Activated naive CD8-positive, alpha-beta T cell treated with anti-CD3 and anti-CD28 coated beads for 36 hours (primary cell): ENCODE measurements around the gene MACROD1. TPM values are rescaled to one million over a fixed set of nuclear protein-coding genes. Genes with fewer than 3 reads are reported as not detected.

Source experiments
- DNase-seq: peaks from one replicate; pipeline ENCODE4 v3.0.0; 2021
- H3K27ac Mint-ChIP-seq: one replicate; pipeline ENCODE4 v1.8.0; 2022; ENCODE audit warnings: mild to moderate bottlenecking, moderate library complexity, mixed read lengths
- H3K27me3 Mint-ChIP-seq: one replicate; pipeline ENCODE4 v1.8.0; 2022; ENCODE audit warnings: mild to moderate bottlenecking, mixed read lengths
- H3K36me3 Mint-ChIP-seq: one replicate; pipeline ENCODE4 v1.8.0; 2021; ENCODE audit warnings: mild to moderate bottlenecking, mixed read lengths
- H3K4me1 Mint-ChIP-seq: one replicate; pipeline ENCODE4 v1.8.0; 2021; ENCODE audit warnings: mixed read lengths
- H3K4me3 Mint-ChIP-seq: one replicate; pipeline ENCODE4 v1.8.0; 2022; ENCODE audit warnings: mild to moderate bottlenecking, moderate library complexity, mixed read lengths
- H3K9me3 Mint-ChIP-seq: one replicate; pipeline ENCODE4 v1.8.0; 2022; ENCODE audit warnings: mixed read lengths
- total RNA-seq, 2 experiments: library from RNA; stranded (reverse); gene quantifications; one replicate each; pipeline ENCODE4 v1.2.3, GENCODE V29; 2021

The MACROD1 gene
- total RNA-seq, 2 experiments from 2014 or later: 27.6 to 29.6 TPM

- H3K27me3 Mint-ChIP-seq: no peaks in the 10 kb centered on the region
- H3K9me3 Mint-ChIP-seq: no peaks in the 10 kb centered on the region
- peaks cover 6% of the 10 kb centered on the region for H3K4me1 Mint-ChIP-seq
- DNase-seq: no peak
- no peak overlapping the region for H3K27ac Mint-ChIP-seq
- no peak overlapping the region for H3K4me3 Mint-ChIP-seq
- no peaks in the 10 kb centered on the region for H3K36me3 Mint-ChIP-seq
These were observed 16.8 kb downstream of the MACROD1 start for GRCh38 chr11:64148917-64149617.

DNA sequence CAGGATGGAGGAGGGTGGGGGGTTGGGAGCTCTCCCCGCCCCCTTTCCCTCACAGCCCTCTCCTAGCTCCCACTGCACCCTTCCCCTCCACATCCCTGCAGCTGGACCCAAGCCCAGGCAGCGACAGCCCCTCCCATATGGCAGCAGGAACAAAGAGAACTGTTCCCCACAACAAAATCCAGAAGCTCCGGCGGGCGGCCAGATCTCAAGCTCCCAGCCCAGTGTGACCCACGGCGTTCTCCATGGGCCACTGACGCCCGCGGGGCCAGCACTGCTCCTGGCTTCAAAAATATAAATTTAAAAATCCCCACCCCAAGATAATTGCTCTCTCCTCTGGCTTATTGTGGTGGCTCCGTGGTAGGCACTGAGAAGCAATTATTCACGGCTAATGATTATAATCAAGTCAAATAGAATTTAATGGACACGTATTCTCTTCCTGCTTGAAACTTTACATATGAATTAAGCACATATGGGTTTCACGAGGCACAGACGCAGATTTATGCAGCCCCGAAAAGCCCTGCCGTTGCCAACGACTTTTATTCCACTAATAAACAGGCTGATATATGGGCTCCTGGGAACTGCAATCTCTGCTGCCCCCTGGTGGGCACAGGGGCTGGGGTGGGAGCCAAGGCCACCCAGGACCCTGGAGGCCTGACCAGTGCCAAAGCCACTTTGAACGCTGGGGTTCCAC lies 17.5 kb downstream of the MACROD1 start:
- Mint-ChIP-seq H3K4me1 (peaks cover 13% of the 10 kb centered on the region), H3K36me3 (no peaks in the 10 kb centered on the region), H3K27me3 (no peaks in the 10 kb centered on the region), H3K27ac (no peak overlapping the region), H3K4me3 (no peak overlapping the region), H3K9me3 (no peaks in the 10 kb centered on the region)
- peak; percentile 71 for DNase-seq

- DNase-seq: peak; percentile 64
- no peaks in the 10 kb centered on the region for H3K9me3 Mint-ChIP-seq
- no peaks in the 10 kb centered on the region for H3K27me3 Mint-ChIP-seq
These were observed 19.6 kb downstream of the MACROD1 start for GRCh38 chr11:64146036-64146955.

GRCh38 chr11:64144587-64145472 lies 21.1 kb downstream of the MACROD1 start:
- H3K4me3 Mint-ChIP-seq: no peak overlapping the region
- DNase-seq: no peak
- no peaks in the 10 kb centered on the region for H3K36me3 Mint-ChIP-seq
- peaks cover 10% of the 10 kb centered on the region for H3K4me1 Mint-ChIP-seq
- no peaks in the 10 kb centered on the region for H3K9me3 Mint-ChIP-seq
- H3K27me3 Mint-ChIP-seq: no peaks in the 10 kb centered on the region
- H3K27ac Mint-ChIP-seq: no peak overlapping the region

More at GRCh38 chr11:64146036-64146955, 19.6 kb downstream of the MACROD1 start:
- H3K4me3 Mint-ChIP-seq: no peak overlapping the region
- no peaks in the 10 kb centered on the region for H3K36me3 Mint-ChIP-seq
- peaks cover 10% of the 10 kb centered on the region for H3K4me1 Mint-ChIP-seq
- no peak overlapping the region for H3K27ac Mint-ChIP-seq

- Mint-ChIP-seq H3K4me1 (peaks cover 8% of the 10 kb centered on the region), H3K27me3 (no peaks in the 10 kb centered on the region), H3K36me3 (no peaks in the 10 kb centered on the region), H3K27ac (no peak overlapping the region), H3K4me3 (no peak overlapping the region), H3K9me3 (no peaks in the 10 kb centered on the region)
- no peak for DNase-seq
These were observed 24.7 kb downstream of the MACROD1 start for GRCh38 chr11:64141081-64141783.

DNA sequence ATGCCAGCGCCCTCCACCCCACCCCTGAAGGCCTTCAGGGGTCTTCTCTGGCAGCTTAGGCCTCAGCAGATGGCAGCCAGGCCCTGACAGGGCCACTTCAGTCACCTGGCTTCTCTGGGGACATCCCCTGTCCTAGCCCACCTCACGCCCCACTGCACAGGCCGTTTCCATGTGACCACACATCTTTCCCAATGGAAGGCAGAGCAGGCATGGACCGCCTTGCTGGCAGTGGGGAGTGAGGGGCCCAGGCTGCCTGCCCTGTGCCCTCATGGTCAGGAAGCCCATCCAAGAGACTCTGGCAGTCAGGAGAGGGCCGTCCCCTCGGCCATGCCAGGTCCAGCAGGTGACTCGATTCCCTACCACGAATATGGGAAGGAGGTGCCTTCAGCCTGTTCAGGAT lies 25.8 kb downstream of the MACROD1 start:
- Mint-ChIP-seq H3K9me3 (no peaks in the 10 kb centered on the region), H3K36me3 (no peaks in the 10 kb centered on the region), H3K4me1 (peaks cover 8% of the 10 kb centered on the region), H3K27ac (no peak overlapping the region), H3K27me3 (no peaks in the 10 kb centered on the region), H3K4me3 (no peak overlapping the region)
- no peak for DNase-seq

DNA sequence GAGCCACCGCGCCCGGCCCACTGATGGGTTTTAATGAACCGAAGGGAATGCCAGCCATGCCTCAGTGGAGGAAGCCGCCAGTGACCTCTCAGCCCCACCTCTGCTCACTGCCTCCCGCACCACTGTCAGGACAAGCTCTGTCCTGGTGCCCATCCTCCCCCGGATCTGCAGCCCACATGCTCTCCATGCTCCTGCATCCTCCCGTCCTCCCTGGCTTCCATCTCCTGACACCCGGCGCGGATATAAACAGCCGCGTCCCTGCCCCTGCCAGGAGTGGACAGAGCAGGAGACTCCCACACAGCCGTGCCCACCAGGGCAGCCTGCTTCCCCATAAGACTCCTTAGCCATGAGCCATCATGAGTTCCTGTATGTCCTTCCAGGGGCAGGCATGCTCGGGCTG lies 26.9 kb downstream of the MACROD1 start:
- no peak overlapping the region for H3K4me3 Mint-ChIP-seq
- H3K4me1 Mint-ChIP-seq: peaks cover 7% of the 10 kb centered on the region
- H3K27me3 Mint-ChIP-seq: no peaks in the 10 kb centered on the region
- no peaks in the 10 kb centered on the region for H3K9me3 Mint-ChIP-seq
- DNase-seq: no peak
- H3K27ac Mint-ChIP-seq: no peak overlapping the region
- H3K36me3 Mint-ChIP-seq: no peaks in the 10 kb centered on the region

- Mint-ChIP-seq H3K36me3 (no peaks in the 10 kb centered on the region), H3K9me3 (no peaks in the 10 kb centered on the region), H3K4me1 (peaks cover under 1% of the 10 kb centered on the region), H3K4me3 (no peak overlapping the region), H3K27me3 (no peaks in the 10 kb centered on the region), H3K27ac (no peak overlapping the region)
- no peak for DNase-seq
These were observed 27.5 kb downstream of the MACROD1 start for GRCh38 chr11:64138398-64138797.

DNA sequence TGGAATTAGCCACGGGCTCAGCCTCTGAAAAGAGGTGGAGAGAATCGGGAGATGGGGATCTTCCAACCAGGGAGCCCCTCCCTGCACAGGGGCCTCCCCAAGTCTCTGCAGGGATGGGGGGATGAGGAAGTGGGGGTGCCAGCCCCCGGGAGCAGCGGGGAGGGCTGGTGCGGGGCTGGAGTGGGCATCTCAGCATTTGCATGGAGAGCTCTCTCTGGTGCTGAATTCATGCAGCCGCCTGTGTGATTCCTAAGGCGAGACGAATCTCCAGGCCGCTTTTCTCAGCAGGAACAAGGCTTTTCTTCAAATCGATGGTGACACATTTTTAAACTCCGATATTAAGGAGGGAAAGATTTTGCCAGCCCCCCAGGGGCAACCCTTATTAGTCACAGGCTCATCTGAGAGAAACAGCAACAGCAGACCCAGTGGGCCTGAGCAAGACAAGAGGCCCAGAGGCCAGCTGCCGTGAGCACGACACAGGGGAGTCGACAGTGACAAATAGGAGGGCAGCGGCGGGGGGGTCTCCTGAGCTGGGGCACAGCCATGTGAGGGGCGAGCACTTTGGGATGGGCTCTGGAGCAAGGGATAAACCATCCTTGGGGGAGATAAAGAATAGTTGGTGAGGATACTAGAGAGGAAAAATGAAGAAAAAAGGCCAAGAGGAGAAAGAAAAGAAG lies 29.0 kb downstream of the MACROD1 start:
- Mint-ChIP-seq H3K36me3 (no peaks in the 10 kb centered on the region), H3K9me3 (no peaks in the 10 kb centered on the region), H3K27me3 (no peaks in the 10 kb centered on the region), H3K27ac (no peak overlapping the region), H3K4me1 (no peaks in the 10 kb centered on the region), H3K4me3 (no peak overlapping the region)
- no peak for DNase-seq

DNA sequence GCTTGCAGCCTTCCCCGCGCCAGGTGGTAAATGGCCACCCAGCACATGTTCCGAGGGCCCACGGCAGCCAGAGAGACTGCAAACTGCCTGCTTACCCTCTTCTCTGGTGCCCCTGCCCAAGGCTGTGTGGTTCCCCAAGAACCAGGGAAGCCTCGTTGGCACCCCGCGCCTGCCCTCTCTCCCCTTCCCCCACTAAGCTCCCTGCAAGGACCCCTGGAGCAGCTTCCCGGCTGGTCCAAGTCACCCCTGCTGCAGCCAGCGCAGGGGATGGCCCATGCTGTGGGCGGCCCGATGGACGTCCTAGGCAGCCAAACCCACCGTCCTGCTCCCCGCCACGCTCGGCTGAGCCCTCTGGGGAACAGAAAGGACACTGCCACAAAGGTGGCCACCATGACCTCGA lies 30.2 kb downstream of the MACROD1 start:
- no peaks in the 10 kb centered on the region for H3K9me3 Mint-ChIP-seq
- H3K27ac Mint-ChIP-seq: no peak overlapping the region
- no peaks in the 10 kb centered on the region for H3K27me3 Mint-ChIP-seq
- no peaks in the 10 kb centered on the region for H3K36me3 Mint-ChIP-seq
- no peak overlapping the region for H3K4me3 Mint-ChIP-seq
- no peak for DNase-seq
- H3K4me1 Mint-ChIP-seq: no peaks in the 10 kb centered on the region

GRCh38 chr11:64134963-64135362 lies 30.9 kb downstream of the MACROD1 start:
- H3K27me3 Mint-ChIP-seq: no peaks in the 10 kb centered on the region
- DNase-seq: no peak
- no peaks in the 10 kb centered on the region for H3K4me1 Mint-ChIP-seq
- H3K4me3 Mint-ChIP-seq: no peak overlapping the region
- no peaks in the 10 kb centered on the region for H3K36me3 Mint-ChIP-seq
- no peaks in the 10 kb centered on the region for H3K9me3 Mint-ChIP-seq
- no peak overlapping the region for H3K27ac Mint-ChIP-seq

DNA sequence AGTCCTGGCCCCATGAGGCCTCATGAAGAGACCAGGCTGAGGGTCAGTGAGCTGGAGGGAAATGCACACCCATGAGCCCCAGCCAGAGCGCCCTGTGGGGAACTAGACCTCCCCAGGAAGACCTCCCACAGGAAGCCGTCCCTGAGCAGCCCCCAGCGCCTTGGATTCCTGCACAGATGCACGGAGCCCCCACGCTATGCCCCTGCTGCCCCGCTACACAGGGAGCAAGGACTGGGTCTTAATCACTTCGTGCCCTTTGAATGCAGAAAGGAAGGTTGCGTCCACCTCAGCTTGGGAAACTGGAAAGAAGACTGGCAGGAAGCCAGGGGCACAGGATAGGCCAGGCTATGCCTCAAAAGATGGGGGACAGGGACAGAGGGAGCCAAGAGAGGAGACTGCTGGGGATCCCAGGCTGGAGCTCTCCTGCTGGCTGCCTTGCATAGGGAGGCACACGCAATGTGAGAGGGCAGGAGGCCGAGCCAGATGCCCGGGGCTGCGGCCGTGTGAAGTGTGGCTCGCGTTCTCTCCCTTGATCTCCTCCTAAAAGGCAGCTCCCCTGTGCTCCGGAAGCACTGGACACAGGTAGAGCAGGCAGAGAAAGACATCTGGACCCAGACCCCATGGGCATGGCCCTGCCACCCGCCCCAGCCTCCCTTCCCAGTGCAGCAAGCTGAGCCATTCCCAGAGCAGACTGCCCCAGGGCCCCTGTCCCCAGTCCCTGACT lies 32.8 kb downstream of the MACROD1 start:
- Mint-ChIP-seq H3K9me3 (no peaks in the 10 kb centered on the region), H3K36me3 (no peaks in the 10 kb centered on the region), H3K4me1 (no peaks in the 10 kb centered on the region), H3K4me3 (no peak overlapping the region), H3K27ac (no peak overlapping the region), H3K27me3 (no peaks in the 10 kb centered on the region)
- DNase-seq: no peak

DNA sequence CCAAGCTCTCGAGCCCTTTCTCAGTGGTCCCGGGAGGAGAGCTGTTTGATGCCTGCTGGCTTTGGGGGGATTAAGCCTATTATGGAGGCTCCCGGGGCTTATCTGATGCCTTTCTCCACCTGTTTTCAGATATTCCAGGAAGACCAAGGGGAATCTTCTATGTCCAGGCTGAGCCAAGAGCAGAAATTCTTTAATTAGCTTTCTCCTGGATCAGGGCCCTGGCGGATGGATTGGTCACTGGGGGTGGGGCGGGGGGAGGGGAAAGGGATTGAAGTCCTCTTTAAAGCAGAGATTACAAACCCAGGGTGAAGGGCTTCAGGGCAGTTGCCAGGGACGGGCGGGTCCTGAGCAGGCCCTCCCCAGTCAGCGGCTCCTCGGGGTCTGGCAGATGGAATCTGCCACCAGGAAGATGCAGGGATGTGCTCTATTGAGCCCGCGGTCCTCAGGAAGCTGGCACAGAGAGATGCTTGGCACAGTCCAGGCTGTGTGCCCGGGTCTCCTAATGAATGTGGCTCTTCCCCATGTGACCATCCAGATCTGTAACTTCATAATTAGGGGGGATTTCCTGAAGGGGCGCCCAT lies 33.6 kb downstream of the MACROD1 start:
- no peaks in the 10 kb centered on the region for H3K27me3 Mint-ChIP-seq
- no peak for DNase-seq
- no peak overlapping the region for H3K27ac Mint-ChIP-seq
- H3K9me3 Mint-ChIP-seq: no peaks in the 10 kb centered on the region
- H3K36me3 Mint-ChIP-seq: no peaks in the 10 kb centered on the region
- no peak overlapping the region for H3K4me3 Mint-ChIP-seq
- H3K4me1 Mint-ChIP-seq: no peaks in the 10 kb centered on the region
